K562 (cell line): ENCODE measurements around the gene ZNF554. TPM values are rescaled to one million over a fixed set of nuclear protein-coding genes. Genes with fewer than 3 reads are reported as not detected.

Experiments
- CCNT2 ChIP-seq: IDR thresholded peaks from 2 replicates; pipeline ENCODE4 v1.6.1; 2011; ENCODE audit warnings: borderline replicate concordance, low read depth, mild to moderate bottlenecking, moderate library complexity, mixed read lengths, low read length; ENCODE audit not compliant: insufficient read length; ENCODE audit errors: extremely low read depth
- RAD21 ChIP-seq, 2 experiments: fragments of 250-450 bp in 1 of 2; fragments of 450-650 bp in 1 of 2; sonication (Bioruptor Pico) in 1 of 2; formaldehyde crosslinking in 1 of 2; IDR thresholded peaks in 1 of 2; conservative IDR thresholded peaks in 1 of 2; 2 replicates each; pipeline versions ENCODE4 v1.4.0 to v1.8.0; 2020 to 2022; ENCODE audit warnings: mild to moderate bottlenecking in 2 of 2, moderate library complexity in 1 of 2
- ZFX ChIP-seq: sonication (generic); formaldehyde crosslinking; IDR thresholded peaks from 2 replicates; pipeline ENCODE4 v1.8.0; 2022; ENCODE audit warnings: mild to moderate bottlenecking, missing genetic modification reagents, moderate library complexity
- ZNF274 ChIP-seq: IDR thresholded peaks from 2 replicates; pipeline ENCODE4 v1.6.1; 2011; ENCODE audit warnings: low read depth, mild to moderate bottlenecking, low read length, moderate library complexity, borderline replicate concordance
- ZNF318 ChIP-seq, 2 experiments: fragments of 450-650 bp; IDR thresholded peaks; 2 replicates each; pipeline ENCODE4 v1.6.1; 2016; ENCODE audit warnings: mild to moderate bottlenecking in 2 of 2, borderline replicate concordance in 1 of 2, low read depth in 1 of 2, moderate library complexity in 1 of 2
- ZNF75A ChIP-seq: fragments of 450-650 bp; formaldehyde crosslinking; IDR thresholded peaks from 2 replicates; pipeline ENCODE4 v1.4.0; 2020; ENCODE audit warnings: mild to moderate bottlenecking
- polyA plus RNA-seq, 8 experiments: library from polyadenylated mRNA; depleted of rRNA in 4 of 8; stranded (reverse) in 5 of 8; unstranded in 3 of 8; fragments of >200 nt; fragmentation: Nextera tagmentation in 2 of 8; fragmentation: Illumina TruSeq in 1 of 8; extraction: Ambion mirVana in 2 of 8; extraction: Trizol in 1 of 8; gene quantifications; 2 replicates each; pipeline versions ENCODE4 v1.2.1 to v1.2.3, GENCODE V29; 2011 to 2014; ENCODE audit warnings: inconsistent platforms in 1 of 8, missing spikeins in 1 of 8
- total RNA-seq, 7 experiments: library from RNA; depleted of rRNA in 6 of 7; stranded (reverse); fragments of >200 nt in 6 of 7; fragmentation: Illumina TruSeq in 2 of 7; extraction: Trizol in 2 of 7; gene quantifications; 2 replicates each; pipeline versions ENCODE4 v1.2.1 to v1.2.3, GENCODE V29; 2011 to 2021; ENCODE audit warnings: low replicate concordance in 1 of 7

Gene ZNF554
- total and polyA plus RNA-seq, 9 of the 15 experiments (the other 6 are each of a cell fraction or from before 2014, with no cell fraction given) = 0.07 to 1.8 (median 1.1) TPM

GRCh38 chr19:2852598-2852997, 32.9 kb downstream of the ZNF554 start (continued):
- TF ChIP-seq ZNF318 (IDR thresholded peaks at IDR 0.05; ENCODE audit: borderline replicate concordance in 1 of 2, low read depth in 1 of 2) (0 out of 4 replicates have a peak, but pooled peaks of 1 of the 2 experiments have one; percentile 13), ZNF274 (0 out of 2 replicates have a peak, but pooled peaks have one; percentile 16), ZFX (CRISPR knock-in tag) (no peak), CCNT2 (no peak), RAD21 (CRISPR knock-in tag; conservative IDR thresholded peaks at IDR 0.05 in 1 of 2, IDR thresholded peaks at IDR 0.05 in 1 of 2) (no peak), ZNF75A (CRISPR knock-in tag) (peak; percentile 93)
